HEK293 (cell line): ENCODE data around the gene BLOC1S2.

Experiments used
- EGR2 ChIP-seq: fragments of 450-650 bp; formaldehyde crosslinking; IDR thresholded peaks from 2 replicates; pipeline ENCODE4 v1.5.1; 2016; ENCODE audit warnings: low read depth, missing biosample characterization, missing genetic modification characterization
- KLF8 ChIP-seq: fragments of 450-650 bp; formaldehyde crosslinking; IDR thresholded peaks from 2 replicates; pipeline ENCODE4 v1.5.1; 2016; ENCODE audit warnings: missing biosample characterization, missing genetic modification characterization
- SP3 ChIP-seq: fragments of 450-650 bp; formaldehyde crosslinking; IDR thresholded peaks from 2 replicates; pipeline ENCODE4 v1.5.1; 2016; ENCODE audit warnings: missing biosample characterization, missing genetic modification characterization
- YY1 ChIP-seq: fragments of 450-650 bp; formaldehyde crosslinking; IDR thresholded peaks from 2 replicates; pipeline ENCODE4 v1.5.1; 2018; ENCODE audit warnings: missing biosample characterization, missing genetic modification characterization
- ZBTB1 ChIP-seq: fragments of 450-650 bp; formaldehyde crosslinking; IDR thresholded peaks from 2 replicates; pipeline ENCODE4 v1.5.1; 2016; ENCODE audit warnings: missing biosample characterization, missing genetic modification characterization
- ZBTB20 ChIP-seq: fragments of 450-650 bp; formaldehyde crosslinking; IDR thresholded peaks from 2 replicates; pipeline ENCODE4 v1.5.1; 2016; ENCODE audit warnings: missing biosample characterization, missing genetic modification characterization
- ZFHX2 ChIP-seq: fragments of 450-650 bp; formaldehyde crosslinking; conservative IDR thresholded peaks from 2 replicates; pipeline ENCODE4 v1.5.1; 2016; ENCODE audit warnings: missing biosample characterization, missing genetic modification characterization
- ZFP37 ChIP-seq: fragments of 450-650 bp; formaldehyde crosslinking; IDR thresholded peaks from 2 replicates; pipeline ENCODE4 v1.5.1; 2016; ENCODE audit warnings: missing biosample characterization, missing genetic modification characterization
- ZNF133 ChIP-seq: fragments of 450-650 bp; formaldehyde crosslinking; IDR thresholded peaks from 2 replicates; pipeline ENCODE4 v1.5.1; 2016; ENCODE audit warnings: missing biosample characterization, missing genetic modification characterization
- ZNF174 ChIP-seq: fragments of 450-650 bp; formaldehyde crosslinking; IDR thresholded peaks from 2 replicates; pipeline ENCODE4 v1.5.0; 2017; ENCODE audit warnings: missing biosample characterization, mild to moderate bottlenecking, missing genetic modification characterization
- ZNF23 ChIP-seq: fragments of 450-650 bp; formaldehyde crosslinking; IDR thresholded peaks from 2 replicates; pipeline ENCODE4 v1.5.1; 2016; ENCODE audit warnings: missing biosample characterization, missing genetic modification characterization, borderline replicate concordance
- ZNF24 ChIP-seq: fragments of 450-650 bp; formaldehyde crosslinking; IDR thresholded peaks from 2 replicates; pipeline ENCODE4 v1.5.1; 2016; ENCODE audit warnings: missing biosample characterization, missing genetic modification characterization
- ZNF394 ChIP-seq: fragments of 450-650 bp; formaldehyde crosslinking; IDR thresholded peaks from 2 replicates; pipeline ENCODE4 v1.5.1; 2016; ENCODE audit warnings: missing biosample characterization, missing genetic modification characterization, mild to moderate bottlenecking, moderate library complexity, borderline replicate concordance
- ZNF404 ChIP-seq: fragments of 450-650 bp; formaldehyde crosslinking; IDR thresholded peaks from 2 replicates; pipeline ENCODE4 v1.5.1; 2017; ENCODE audit warnings: missing biosample characterization, missing genetic modification characterization
- ZNF510 ChIP-seq: fragments of 450-650 bp; formaldehyde crosslinking; IDR thresholded peaks from 2 replicates; pipeline ENCODE4 v1.5.1; 2018; ENCODE audit warnings: mild to moderate bottlenecking, missing genetic modification characterization, missing biosample characterization; ENCODE audit not compliant: insufficient replicate concordance
- ZSCAN23 ChIP-seq: fragments of 450-650 bp; formaldehyde crosslinking; IDR thresholded peaks from 2 replicates; pipeline ENCODE4 v1.5.1; 2016; ENCODE audit warnings: missing biosample characterization, missing genetic modification characterization
- TF ChIP-seq, protein P1 (sequence below): fragments of 450-650 bp; formaldehyde crosslinking; IDR thresholded peaks from 2 replicates; pipeline ENCODE4 v1.5.1; 2016; ENCODE audit warnings: missing biosample characterization, missing genetic modification characterization
- TF ChIP-seq, protein P2 (sequence below): fragments of 450-650 bp; formaldehyde crosslinking; IDR thresholded peaks from 2 replicates; pipeline ENCODE4 v1.5.1; 2016; ENCODE audit warnings: missing biosample characterization, missing genetic modification characterization
- TF ChIP-seq, protein P3 (sequence below): fragments of 450-650 bp; formaldehyde crosslinking; IDR thresholded peaks from 2 replicates; pipeline ENCODE4 v1.5.1; 2016; ENCODE audit warnings: missing biosample characterization, missing genetic modification characterization
- TF ChIP-seq, protein P4 (sequence below): fragments of 450-650 bp; formaldehyde crosslinking; IDR thresholded peaks from 2 replicates; pipeline ENCODE4 v1.5.1; 2016; ENCODE audit warnings: missing biosample characterization, missing genetic modification characterization, borderline replicate concordance
- TF ChIP-seq, protein P5 (sequence below): fragments of 450-650 bp; formaldehyde crosslinking; IDR thresholded peaks from 2 replicates; pipeline ENCODE4 v1.5.0; 2017; ENCODE audit warnings: missing biosample characterization, missing genetic modification characterization, borderline replicate concordance
- TF ChIP-seq, protein P6 (sequence below): IDR thresholded peaks from 2 replicates; pipeline ENCODE4 v1.6.1; 2011; ENCODE audit warnings: mild to moderate bottlenecking, low read depth, low read length, borderline replicate concordance

Gene BLOC1S2

DNA sequence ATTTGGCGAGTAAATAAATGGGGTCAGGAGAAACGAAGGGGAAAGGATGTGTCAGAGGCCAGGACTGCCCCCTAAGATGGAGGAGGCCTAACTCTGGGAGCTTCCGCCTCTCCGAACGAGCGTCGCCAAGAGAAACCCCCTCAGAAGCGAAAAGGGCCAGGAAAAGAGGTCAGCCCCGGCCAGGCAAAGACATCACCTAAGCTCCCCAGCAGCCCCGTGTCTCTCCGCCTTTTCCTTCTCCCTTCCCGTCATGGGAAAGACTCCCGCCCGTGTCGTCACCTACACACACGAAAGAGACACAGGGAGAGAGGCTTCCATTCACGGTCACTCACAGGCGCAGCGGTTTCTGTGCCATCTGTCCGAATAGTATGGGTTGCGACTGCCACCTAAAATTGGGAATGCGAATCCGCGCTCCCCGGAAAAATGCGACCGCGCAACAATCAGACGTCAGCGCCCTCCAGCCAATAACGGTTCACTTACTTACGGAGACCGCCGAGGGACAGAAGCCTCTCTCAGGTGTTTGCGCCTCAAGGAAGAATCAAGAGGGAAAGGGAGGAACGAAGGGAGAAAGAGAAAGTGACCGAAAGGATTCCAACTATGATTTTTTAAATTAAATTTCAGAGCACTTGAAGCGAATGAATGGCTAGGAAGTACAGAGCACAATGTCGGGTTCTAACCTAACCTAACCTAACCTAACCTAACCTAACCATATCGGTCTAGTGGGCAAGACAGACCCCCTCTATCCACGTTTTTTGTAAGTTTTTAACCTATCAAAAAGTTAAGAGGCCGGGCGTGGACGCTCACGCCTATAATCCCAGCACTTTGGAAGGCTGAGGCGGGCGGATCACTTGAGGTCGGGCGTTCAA, 19.0 kb downstream of the BLOC1S2 start, which contains the start of gene CWF19L1 (continued):
- TF ChIP-seq, protein P1, sequence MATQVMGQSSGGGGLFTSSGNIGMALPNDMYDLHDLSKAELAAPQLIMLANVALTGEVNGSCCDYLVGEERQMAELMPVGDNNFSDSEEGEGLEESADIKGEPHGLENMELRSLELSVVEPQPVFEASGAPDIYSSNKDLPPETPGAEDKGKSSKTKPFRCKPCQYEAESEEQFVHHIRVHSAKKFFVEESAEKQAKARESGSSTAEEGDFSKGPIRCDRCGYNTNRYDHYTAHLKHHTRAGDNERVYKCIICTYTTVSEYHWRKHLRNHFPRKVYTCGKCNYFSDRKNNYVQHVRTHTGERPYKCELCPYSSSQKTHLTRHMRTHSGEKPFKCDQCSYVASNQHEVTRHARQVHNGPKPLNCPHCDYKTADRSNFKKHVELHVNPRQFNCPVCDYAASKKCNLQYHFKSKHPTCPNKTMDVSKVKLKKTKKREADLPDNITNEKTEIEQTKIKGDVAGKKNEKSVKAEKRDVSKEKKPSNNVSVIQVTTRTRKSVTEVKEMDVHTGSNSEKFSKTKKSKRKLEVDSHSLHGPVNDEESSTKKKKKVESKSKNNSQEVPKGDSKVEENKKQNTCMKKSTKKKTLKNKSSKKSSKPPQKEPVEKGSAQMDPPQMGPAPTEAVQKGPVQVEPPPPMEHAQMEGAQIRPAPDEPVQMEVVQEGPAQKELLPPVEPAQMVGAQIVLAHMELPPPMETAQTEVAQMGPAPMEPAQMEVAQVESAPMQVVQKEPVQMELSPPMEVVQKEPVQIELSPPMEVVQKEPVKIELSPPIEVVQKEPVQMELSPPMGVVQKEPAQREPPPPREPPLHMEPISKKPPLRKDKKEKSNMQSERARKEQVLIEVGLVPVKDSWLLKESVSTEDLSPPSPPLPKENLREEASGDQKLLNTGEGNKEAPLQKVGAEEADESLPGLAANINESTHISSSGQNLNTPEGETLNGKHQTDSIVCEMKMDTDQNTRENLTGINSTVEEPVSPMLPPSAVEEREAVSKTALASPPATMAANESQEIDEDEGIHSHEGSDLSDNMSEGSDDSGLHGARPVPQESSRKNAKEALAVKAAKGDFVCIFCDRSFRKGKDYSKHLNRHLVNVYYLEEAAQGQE (tag by site-specific recombination): no peak
- TF ChIP-seq ZSCAN23 (tag by site-specific recombination) (no peak), ZNF23 (tag by site-specific recombination) (no peak), ZNF404 (tag by site-specific recombination) (no peak), EGR2 (tag by site-specific recombination) (no peak), ZBTB1 (no peak), ZNF510 (no peak), ZNF174 (tag by site-specific recombination) (no peak), ZFHX2 (tag by site-specific recombination) (no peak), KLF8 (tag by site-specific recombination) (peak; percentile 50; the same call in 1 of the 2 replicates), ZBTB20 (peak; percentile 61), ZNF24 (tag by site-specific recombination) (peak; percentile 47; the same call in 1 of the 2 replicates), ZFP37 (tag by site-specific recombination) (peak; percentile 38; the same call in 1 of the 2 replicates), SP3 (peak; percentile 53), ZNF394 (tag by site-specific recombination) (peak; percentile 22; the same call in 1 of the 2 replicates), YY1 (tag by site-specific recombination) (no peak), ZNF133 (tag by site-specific recombination) (no peak)
- TF ChIP-seq, protein P2, sequence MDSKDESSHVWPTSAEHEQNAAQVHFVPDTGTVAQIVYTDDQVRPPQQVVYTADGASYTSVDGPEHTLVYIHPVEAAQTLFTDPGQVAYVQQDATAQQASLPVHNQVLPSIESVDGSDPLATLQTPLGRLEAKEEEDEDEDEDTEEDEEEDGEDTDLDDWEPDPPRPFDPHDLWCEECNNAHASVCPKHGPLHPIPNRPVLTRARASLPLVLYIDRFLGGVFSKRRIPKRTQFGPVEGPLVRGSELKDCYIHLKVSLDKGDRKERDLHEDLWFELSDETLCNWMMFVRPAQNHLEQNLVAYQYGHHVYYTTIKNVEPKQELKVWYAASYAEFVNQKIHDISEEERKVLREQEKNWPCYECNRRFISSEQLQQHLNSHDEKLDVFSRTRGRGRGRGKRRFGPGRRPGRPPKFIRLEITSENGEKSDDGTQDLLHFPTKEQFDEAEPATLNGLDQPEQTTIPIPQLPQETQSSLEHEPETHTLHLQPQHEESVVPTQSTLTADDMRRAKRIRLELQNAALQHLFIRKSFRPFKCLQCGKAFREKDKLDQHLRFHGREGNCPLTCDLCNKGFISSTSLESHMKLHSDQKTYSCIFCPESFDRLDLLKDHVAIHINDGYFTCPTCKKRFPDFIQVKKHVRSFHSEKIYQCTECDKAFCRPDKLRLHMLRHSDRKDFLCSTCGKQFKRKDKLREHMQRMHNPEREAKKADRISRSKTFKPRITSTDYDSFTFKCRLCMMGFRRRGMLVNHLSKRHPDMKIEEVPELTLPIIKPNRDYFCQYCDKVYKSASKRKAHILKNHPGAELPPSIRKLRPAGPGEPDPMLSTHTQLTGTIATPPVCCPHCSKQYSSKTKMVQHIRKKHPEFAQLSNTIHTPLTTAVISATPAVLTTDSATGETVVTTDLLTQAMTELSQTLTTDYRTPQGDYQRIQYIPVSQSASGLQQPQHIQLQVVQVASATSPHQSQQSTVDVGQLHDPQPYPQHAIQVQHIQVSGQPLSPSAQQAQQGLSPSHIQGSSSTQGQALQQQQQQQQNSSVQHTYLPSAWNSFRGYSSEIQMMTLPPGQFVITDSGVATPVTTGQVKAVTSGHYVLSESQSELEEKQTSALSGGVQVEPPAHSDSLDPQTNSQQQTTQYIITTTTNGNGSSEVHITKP (tag by site-specific recombination): peak; percentile 63
- TF ChIP-seq, protein P3, sequence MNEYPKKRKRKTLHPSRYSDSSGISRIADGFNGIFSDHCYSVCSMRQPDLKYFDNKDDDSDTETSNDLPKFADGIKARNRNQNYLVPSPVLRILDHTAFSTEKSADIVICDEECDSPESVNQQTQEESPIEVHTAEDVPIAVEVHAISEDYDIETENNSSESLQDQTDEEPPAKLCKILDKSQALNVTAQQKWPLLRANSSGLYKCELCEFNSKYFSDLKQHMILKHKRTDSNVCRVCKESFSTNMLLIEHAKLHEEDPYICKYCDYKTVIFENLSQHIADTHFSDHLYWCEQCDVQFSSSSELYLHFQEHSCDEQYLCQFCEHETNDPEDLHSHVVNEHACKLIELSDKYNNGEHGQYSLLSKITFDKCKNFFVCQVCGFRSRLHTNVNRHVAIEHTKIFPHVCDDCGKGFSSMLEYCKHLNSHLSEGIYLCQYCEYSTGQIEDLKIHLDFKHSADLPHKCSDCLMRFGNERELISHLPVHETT: no peak; the same call in 1 of the 2 replicates
- TF ChIP-seq, protein P4, sequence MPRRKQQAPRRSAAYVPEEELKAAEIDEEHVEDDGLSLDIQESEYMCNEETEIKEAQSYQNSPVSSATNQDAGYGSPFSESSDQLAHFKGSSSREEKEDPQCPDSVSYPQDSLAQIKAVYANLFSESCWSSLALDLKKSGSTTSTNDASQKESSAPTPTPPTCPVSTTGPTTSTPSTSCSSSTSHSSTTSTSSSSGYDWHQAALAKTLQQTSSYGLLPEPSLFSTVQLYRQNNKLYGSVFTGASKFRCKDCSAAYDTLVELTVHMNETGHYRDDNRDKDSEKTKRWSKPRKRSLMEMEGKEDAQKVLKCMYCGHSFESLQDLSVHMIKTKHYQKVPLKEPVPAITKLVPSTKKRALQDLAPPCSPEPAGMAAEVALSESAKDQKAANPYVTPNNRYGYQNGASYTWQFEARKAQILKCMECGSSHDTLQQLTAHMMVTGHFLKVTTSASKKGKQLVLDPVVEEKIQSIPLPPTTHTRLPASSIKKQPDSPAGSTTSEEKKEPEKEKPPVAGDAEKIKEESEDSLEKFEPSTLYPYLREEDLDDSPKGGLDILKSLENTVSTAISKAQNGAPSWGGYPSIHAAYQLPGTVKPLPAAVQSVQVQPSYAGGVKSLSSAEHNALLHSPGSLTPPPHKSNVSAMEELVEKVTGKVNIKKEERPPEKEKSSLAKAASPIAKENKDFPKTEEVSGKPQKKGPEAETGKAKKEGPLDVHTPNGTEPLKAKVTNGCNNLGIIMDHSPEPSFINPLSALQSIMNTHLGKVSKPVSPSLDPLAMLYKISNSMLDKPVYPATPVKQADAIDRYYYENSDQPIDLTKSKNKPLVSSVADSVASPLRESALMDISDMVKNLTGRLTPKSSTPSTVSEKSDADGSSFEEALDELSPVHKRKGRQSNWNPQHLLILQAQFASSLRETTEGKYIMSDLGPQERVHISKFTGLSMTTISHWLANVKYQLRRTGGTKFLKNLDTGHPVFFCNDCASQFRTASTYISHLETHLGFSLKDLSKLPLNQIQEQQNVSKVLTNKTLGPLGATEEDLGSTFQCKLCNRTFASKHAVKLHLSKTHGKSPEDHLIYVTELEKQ (tag by site-specific recombination): no peak
- TF ChIP-seq, protein P5, sequence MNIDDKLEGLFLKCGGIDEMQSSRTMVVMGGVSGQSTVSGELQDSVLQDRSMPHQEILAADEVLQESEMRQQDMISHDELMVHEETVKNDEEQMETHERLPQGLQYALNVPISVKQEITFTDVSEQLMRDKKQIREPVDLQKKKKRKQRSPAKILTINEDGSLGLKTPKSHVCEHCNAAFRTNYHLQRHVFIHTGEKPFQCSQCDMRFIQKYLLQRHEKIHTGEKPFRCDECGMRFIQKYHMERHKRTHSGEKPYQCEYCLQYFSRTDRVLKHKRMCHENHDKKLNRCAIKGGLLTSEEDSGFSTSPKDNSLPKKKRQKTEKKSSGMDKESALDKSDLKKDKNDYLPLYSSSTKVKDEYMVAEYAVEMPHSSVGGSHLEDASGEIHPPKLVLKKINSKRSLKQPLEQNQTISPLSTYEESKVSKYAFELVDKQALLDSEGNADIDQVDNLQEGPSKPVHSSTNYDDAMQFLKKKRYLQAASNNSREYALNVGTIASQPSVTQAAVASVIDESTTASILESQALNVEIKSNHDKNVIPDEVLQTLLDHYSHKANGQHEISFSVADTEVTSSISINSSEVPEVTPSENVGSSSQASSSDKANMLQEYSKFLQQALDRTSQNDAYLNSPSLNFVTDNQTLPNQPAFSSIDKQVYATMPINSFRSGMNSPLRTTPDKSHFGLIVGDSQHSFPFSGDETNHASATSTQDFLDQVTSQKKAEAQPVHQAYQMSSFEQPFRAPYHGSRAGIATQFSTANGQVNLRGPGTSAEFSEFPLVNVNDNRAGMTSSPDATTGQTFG (tag by site-specific recombination): no peak
- TF ChIP-seq, protein P6, sequence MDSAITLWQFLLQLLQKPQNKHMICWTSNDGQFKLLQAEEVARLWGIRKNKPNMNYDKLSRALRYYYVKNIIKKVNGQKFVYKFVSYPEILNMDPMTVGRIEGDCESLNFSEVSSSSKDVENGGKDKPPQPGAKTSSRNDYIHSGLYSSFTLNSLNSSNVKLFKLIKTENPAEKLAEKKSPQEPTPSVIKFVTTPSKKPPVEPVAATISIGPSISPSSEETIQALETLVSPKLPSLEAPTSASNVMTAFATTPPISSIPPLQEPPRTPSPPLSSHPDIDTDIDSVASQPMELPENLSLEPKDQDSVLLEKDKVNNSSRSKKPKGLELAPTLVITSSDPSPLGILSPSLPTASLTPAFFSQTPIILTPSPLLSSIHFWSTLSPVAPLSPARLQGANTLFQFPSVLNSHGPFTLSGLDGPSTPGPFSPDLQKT: no peak
